Motor neuron (in vitro differentiated cells): ENCODE results near the gene CHPF. TPM values are rescaled to one million over a fixed set of nuclear protein-coding genes. Genes with fewer than 3 reads are reported as not detected.

Experiments
- ATAC-seq, 8 experiments: fragments of 200-7000 bp; cut with Tn5 transposase; replicated peaks in 6 of 8; 2 replicates each; pipeline ENCODE4 v1.8.0; 2021; ENCODE audit warnings: mild to moderate bottlenecking in 8 of 8, moderate library complexity in 8 of 8
- H3K27ac ChIP-seq, 2 donors: fragments of 250-450 bp; sonication (Bioruptor Pico); 2 replicates each; pipeline ENCODE4 v1.9.0; 2021; ENCODE audit warnings: antibody characterized with exemption in 2 of 2, mild to moderate bottlenecking in 2 of 2, moderate library complexity in 1 of 2
- H3K4me1 ChIP-seq, 2 donors: fragments of 250-450 bp; sonication (Bioruptor Pico); replicated peaks in 1 of 2; 2 replicates each; pipeline ENCODE4 v1.6.1; 2021; ENCODE audit warnings: antibody characterized with exemption in 2 of 2, mild to moderate bottlenecking in 2 of 2, moderate library complexity in 1 of 2
- H3K4me3 ChIP-seq, 5 donors: fragments of 250-450 bp; sonication (Bioruptor Pico); 2 replicates each; pipeline ENCODE4 v1.9.0; 2021; ENCODE audit warnings: antibody characterized with exemption in 5 of 5, mild to moderate bottlenecking in 5 of 5, moderate library complexity in 4 of 5
- WGBS, 10 experiments: fragments of 450-650 bp; shearing (Covaris generic); methylation state at CpG; one replicate each; pipeline ENCODE4 v1.0.0; 2022; 5-methylcytosine and 5-hydroxymethylcytosine counted together
- in situ Hi-C, 9 experiments: fragments of 400-800 bp; cut with MboI; loops; one replicate each; pipeline ENCODE4 v1.15.0; 2021; ENCODE audit warnings: low sequenced_read_pairs in 9 of 9, low pct_unique_long_range_greater_than_20kb in 2 of 9; ENCODE audit not compliant: unreplicated experiment in 9 of 9
- total RNA-seq, 8 experiments: library from RNA; unstranded; fragments of 300-600 nt; gene quantifications; 2 replicates each; pipeline versions ENCODE4 v1.2.3 to v1.2.4, GENCODE V29; 2022

CHPF gene
- total RNA-seq, 8 experiments from 2014 or later = 20.9 to 164 (median 56.8) TPM

- in situ Hi-C loops = no loop called here
These were observed 2.7 kb downstream of the CHPF start for GRCh38 chr2:219540784-219541504.

DNA sequence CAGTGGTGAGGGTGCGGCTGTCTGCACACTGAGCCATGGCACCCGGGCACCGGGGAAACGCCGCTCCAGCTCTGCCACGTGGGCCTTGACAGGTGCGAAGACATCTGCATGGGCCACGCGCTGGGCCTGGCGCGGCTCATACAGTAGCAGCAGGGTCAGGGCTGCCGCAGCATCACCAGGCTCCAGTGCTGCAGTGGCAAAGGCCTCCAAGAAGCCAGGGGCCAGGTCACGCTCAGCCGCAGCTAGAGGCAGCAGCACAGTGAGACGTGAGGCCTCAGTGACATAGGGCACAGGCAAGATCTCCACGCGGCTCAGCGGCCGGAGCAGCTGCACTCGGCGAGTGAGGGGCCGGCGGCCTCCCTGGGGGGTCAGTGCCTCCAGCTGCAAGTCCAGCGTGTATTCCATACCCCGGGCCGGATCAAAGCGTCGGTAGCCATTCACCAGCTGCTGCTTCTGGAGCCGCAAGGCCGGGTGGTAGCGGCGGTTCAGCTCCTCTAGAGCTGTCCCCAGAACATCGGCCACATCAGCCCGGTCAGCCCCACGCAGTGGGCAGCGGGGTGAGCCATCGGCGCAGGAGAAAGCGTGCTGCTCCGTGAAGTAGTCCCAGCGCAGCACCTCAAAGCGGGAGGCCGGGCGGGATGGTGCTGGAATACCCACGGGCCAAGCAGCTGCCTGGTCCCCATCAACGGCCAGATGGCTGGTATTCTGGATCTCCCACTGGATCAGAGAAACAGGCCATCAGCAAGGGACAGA lies 3.5 kb downstream of the CHPF start:
- H3K4me1 ChIP-seq = peaks cover 14 to 21% of the 10 kb centered on the region in 2 donors
- WGBS, 10 experiments = 77 to 100% (median 93%) methylated on average over 2 to 7 of the region's 46 CpGs; no CpG with 5 or more reads in 4 of the 10 experiments
- no peak overlapping the region for H3K4me3 ChIP-seq
- in situ Hi-C loops = loop anchor here in 2 of 9 experiments (10.0 kb wide), 2 partner anchors 65 to 135 kb away; no protein-coding TSS in a partner anchor
- no peak overlapping the region for H3K27ac ChIP-seq
- ATAC-seq = no peak

More at GRCh38 chr2:219540784-219541504, 2.7 kb downstream of the CHPF start:
- Histone ChIP-seq H3K27ac (no peak overlapping the region), H3K4me3 (peak overlapping the region in 1 of 5 donors; percentile 87), H3K4me1 (peaks cover 16 to 22% of the 10 kb centered on the region in 2 donors)
- 63 to 91% (median 85%) methylated on average over 2 to 11 of the region's 12 CpGs; no CpG with 5 or more reads in 3 of the 10 experiments for whole genome bisulfite sequencing, 10 experiments
- no peak for ATAC-seq

- in situ Hi-C loops = loop anchor here in 2 of 9 experiments (10.0 kb wide), 2 partner anchors 64 to 134 kb away; no protein-coding TSS in a partner anchor
- H3K4me1 ChIP-seq = peaks cover 10 to 15% of the 10 kb centered on the region in 2 donors
- WGBS, 10 experiments = 80 to 93% methylated on average over 1 to 3 of the region's 32 CpGs; no CpG with 5 or more reads in 8 of the 10 experiments
- no peak overlapping the region for H3K27ac ChIP-seq
- no peak for ATAC-seq
- H3K4me3 ChIP-seq = no peak overlapping the region
These were observed 4.4 kb downstream of the CHPF start for GRCh38 chr2:219538956-219539788.

GRCh38 chr2:219538504-219538951 lies 5.1 kb downstream of the CHPF start:
- WGBS, 10 experiments = 24 to 100% (median 68%) methylated on average over 1 to 4 of the region's 6 CpGs; no CpG with 5 or more reads in 6 of the 10 experiments
- Histone ChIP-seq H3K4me1 (peaks cover 10 to 15% of the 10 kb centered on the region in 2 donors), H3K27ac (no peak overlapping the region), H3K4me3 (no peak overlapping the region)
- in situ Hi-C loops = loop anchor here in 2 of 9 experiments (10.0 kb wide), 2 partner anchors 64 to 134 kb away; no protein-coding TSS in a partner anchor
- peak in 7 of 8 experiments; percentile 4 to 53 (median 35) for ATAC-seq

- WGBS, 10 experiments = 52 to 92% (median 63%) methylated on average over 1 to 3 of the region's 15 CpGs; no CpG with 5 or more reads in 6 of the 10 experiments
- Histone ChIP-seq H3K4me3 (no peak overlapping the region), H3K4me1 (peaks cover 10 to 15% of the 10 kb centered on the region in 2 donors), H3K27ac (no peak overlapping the region)
- ATAC-seq = peak; percentile 14 to 62 (median 52)
- in situ Hi-C loops = loop anchor here in 2 of 9 experiments (10.0 kb wide), 2 partner anchors 63 to 133 kb away; no protein-coding TSS in a partner anchor
These were observed 5.7 kb downstream of the CHPF start for GRCh38 chr2:219537657-219538488.

- in situ Hi-C loops = loop anchor here in 2 of 9 experiments (10.0 kb wide), 2 partner anchors 62 to 132 kb away; no protein-coding TSS in a partner anchor
- 50 to 83% methylated on average over 1 of the region's 9 CpGs; no CpG with 5 or more reads in 8 of the 10 experiments for WGBS, 10 experiments
These were observed 6.6 kb downstream of the CHPF start for GRCh38 chr2:219536967-219537366.

DNA sequence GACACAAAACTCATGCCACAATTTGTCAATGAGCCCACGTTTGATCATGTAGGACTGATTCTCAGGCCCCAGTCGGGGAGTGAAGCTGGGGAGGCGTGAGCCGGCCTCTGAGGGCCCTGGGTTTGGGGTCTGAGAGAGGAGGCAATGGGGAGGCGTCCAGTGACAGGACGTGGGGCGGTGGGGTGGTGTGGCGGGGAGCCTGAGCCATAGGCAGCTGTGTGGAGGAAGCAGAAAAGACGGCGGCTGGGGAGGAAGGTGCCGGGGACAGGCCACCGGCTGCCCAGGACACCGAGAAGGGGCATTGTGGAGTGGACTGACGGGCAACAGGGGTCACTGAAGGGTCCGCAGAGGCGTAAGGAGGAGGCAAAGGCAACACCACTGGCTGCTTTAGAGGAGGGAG lies 7.2 kb downstream of the CHPF start:
- Histone ChIP-seq H3K4me3 (no peak overlapping the region), H3K4me1 (peaks cover 10 to 13% of the 10 kb centered on the region in 2 donors), H3K27ac (no peak overlapping the region)
- WGBS, 10 experiments = 40 to 100% (median 96%) methylated on average over 1 to 5 of the region's 16 CpGs; no CpG with 5 or more reads in 7 of the 10 experiments
- in situ Hi-C loops = loop anchor here in 2 of 9 experiments (10.0 kb wide), 2 partner anchors 62 to 132 kb away; no protein-coding TSS in a partner anchor
- no peak for ATAC-seq

More at GRCh38 chr2:219536967-219537366, 6.6 kb downstream of the CHPF start:
- H3K4me3 ChIP-seq = no peak overlapping the region
- no peak overlapping the region for H3K27ac ChIP-seq
- no peak for ATAC-seq
- peaks cover 10 to 13% of the 10 kb centered on the region in 2 donors for H3K4me1 ChIP-seq

- H3K4me3 ChIP-seq = no peak overlapping the region
- peaks cover 22 to 24% of the 10 kb centered on the region in 2 donors for H3K4me1 ChIP-seq
- H3K27ac ChIP-seq = no peak overlapping the region
- in situ Hi-C loops = loop anchor here in 4 of 9 experiments (5.0 to 10.0 kb wide), 3 partner anchors 59 to 132 kb away; no protein-coding TSS in a partner anchor
- 85 to 100% (median 100%) methylated on average over 1 to 4 of the region's 6 CpGs; no CpG with 5 or more reads in 4 of the 10 experiments for WGBS, 10 experiments
- ATAC-seq = no peak
These were observed 9.5 kb downstream of the CHPF start for GRCh38 chr2:219533930-219534661.

- H3K4me3 ChIP-seq = no peak overlapping the region
- H3K4me1 ChIP-seq = peaks cover 11 to 14% of the 10 kb centered on the region in 2 donors
- no peak overlapping the region for H3K27ac ChIP-seq
- in situ Hi-C loops = loop anchor here in 4 of 9 experiments (5.0 to 10.0 kb wide), 3 partner anchors 58 to 130 kb away; no protein-coding TSS in a partner anchor
- ATAC-seq = peak in 1 of 8 experiments; percentile 20
- WGBS, 10 experiments = 0 to 60% methylated on average over 1 to 2 of the region's 8 CpGs; no CpG with 5 or more reads in 8 of the 10 experiments
These were observed 11.3 kb downstream of the CHPF start for GRCh38 chr2:219532378-219532649.

DNA sequence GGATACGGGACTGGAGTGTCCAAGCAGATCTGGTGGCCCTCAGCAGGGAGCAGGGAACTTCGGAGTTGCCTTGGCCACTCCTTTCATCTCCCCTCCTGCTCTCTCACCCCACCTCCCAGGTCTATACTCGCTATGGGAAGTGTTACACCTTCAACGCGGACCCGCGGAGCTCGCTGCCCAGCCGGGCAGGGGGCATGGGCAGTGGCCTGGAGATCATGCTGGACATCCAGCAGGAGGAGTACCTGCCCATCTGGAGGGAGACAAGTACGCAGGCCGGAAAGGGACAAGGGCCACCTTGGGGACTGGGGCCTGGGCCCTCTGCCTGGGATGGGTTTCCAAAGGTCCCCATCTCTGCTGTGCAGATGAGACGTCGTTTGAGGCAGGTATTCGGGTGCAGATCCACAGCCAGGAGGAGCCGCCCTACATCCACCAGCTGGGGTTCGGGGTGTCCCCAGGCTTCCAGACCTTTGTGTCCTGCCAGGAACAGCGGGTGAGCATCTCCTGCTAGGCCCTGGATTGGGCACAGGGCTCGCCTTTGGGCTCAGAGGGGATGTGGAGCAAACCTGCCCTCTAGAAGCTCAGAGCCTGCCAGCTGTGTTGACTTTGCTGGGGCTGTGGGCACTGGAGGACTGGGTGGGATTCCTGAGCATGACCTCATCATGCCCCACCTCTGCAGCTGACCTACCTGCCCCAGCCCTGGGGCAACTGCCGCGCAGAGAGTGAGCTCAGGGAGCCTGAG lies 11.8 kb downstream of the CHPF start:
- Histone ChIP-seq H3K4me3 (no peak overlapping the region), H3K4me1 (peaks cover 16 to 19% of the 10 kb centered on the region in 2 donors), H3K27ac (no peak overlapping the region)
- 30 to 96% (median 75%) methylated on average over 1 to 5 of the region's 20 CpGs; no CpG with 5 or more reads in 6 of the 10 experiments for WGBS, 10 experiments
- ATAC-seq = peak in 1 of 8 experiments; percentile 11
- in situ Hi-C loops = loop anchor here in 4 of 9 experiments (5.0 to 10.0 kb wide), 3 partner anchors 57 to 130 kb away; no protein-coding TSS in a partner anchor
